Naive B cell (primary cell): ENCODE results near the gene ETFBKMT. TPM values are rescaled to one million over a fixed set of nuclear protein-coding genes. Genes with fewer than 3 reads are reported as not detected.
A peak's percentile ranks its signal among the peaks of the same experiment; 100 is the strongest.
"Not testable (repeated sequence)": the region's sequence is repeated elsewhere in the genome, so short reads cannot be mapped to it uniquely, and the experiment has no call there.

Experiments used
- ATAC-seq, 2 donors: fragments of 150-1000 bp; cut with Tn5 transposase; 2 replicates each; pipeline ENCODE4 v1.10.0; 2021; ENCODE audit warnings: low read depth in 2 of 2, mild to moderate bottlenecking in 2 of 2, moderate library complexity in 2 of 2
- DNase-seq: peaks from one replicate; pipeline ENCODE4 v3.0.0; 2022
- H3K27ac Mint-ChIP-seq, 6 donors: one replicate each; pipeline ENCODE4 v1.8.0; 2020 to 2022; ENCODE audit warnings: mild to moderate bottlenecking in 6 of 6, mixed read lengths in 6 of 6, moderate library complexity in 5 of 6, inconsistent platforms in 2 of 6
- H3K27me3 Mint-ChIP-seq, 3 donors: one replicate each; pipeline ENCODE4 v1.8.0; 2021 to 2022; ENCODE audit warnings: mixed read lengths in 3 of 3, mild to moderate bottlenecking in 1 of 3
- H3K36me3 Mint-ChIP-seq, 2 donors: one replicate each; pipeline ENCODE4 v1.8.0; 2020 to 2022; ENCODE audit warnings: mixed read lengths in 2 of 2, inconsistent platforms in 1 of 2, mild to moderate bottlenecking in 1 of 2
- H3K4me1 Mint-ChIP-seq, 3 donors: one replicate each; pipeline ENCODE4 v1.8.0; 2020 to 2022; ENCODE audit warnings: mixed read lengths in 3 of 3, inconsistent platforms in 1 of 3, mild to moderate bottlenecking in 1 of 3, moderate library complexity in 1 of 3
- H3K4me3 Mint-ChIP-seq, 8 donors: one replicate each; pipeline ENCODE4 v1.8.0; 2020 to 2022; ENCODE audit warnings: mild to moderate bottlenecking in 8 of 8, mixed read lengths in 8 of 8, moderate library complexity in 8 of 8, inconsistent platforms in 2 of 8
- H3K9me3 Mint-ChIP-seq, 7 donors: one replicate each; pipeline ENCODE4 v1.8.0; 2020 to 2022; ENCODE audit warnings: mixed read lengths in 7 of 7, mild to moderate bottlenecking in 5 of 7, inconsistent platforms in 2 of 7, moderate library complexity in 1 of 7
- polyA plus RNA-seq, 6 donors: library from polyadenylated mRNA; unstranded; fragments of 300-500 nt; fragmentation: Illumina TruSeq; gene quantifications; one replicate each; pipeline ENCODE4 v1.2.3, GENCODE V29; 2021; ENCODE audit warnings: low read depth in 6 of 6

Gene ETFBKMT
- polyA plus RNA-seq, 6 donors from 2014 or later = 0.50 to 2.7 (median 1.3) TPM

GRCh38 chr12:31669020-31669419, 9.5 kb downstream of the ETFBKMT start:
- Mint-ChIP-seq H3K27me3 (no peaks in the 10 kb centered on the region), H3K4me1 (peaks cover 1 to 8% (median 1%) of the 10 kb centered on the region in 3 donors), H3K36me3 (peaks cover 16 to 38% of the 10 kb centered on the region in 2 donors), H3K4me3 (no peak overlapping the region), H3K27ac (no peak overlapping the region), H3K9me3 (peaks cover 0 to 25% (median 12%) of the 10 kb centered on the region in 7 donors)
- DNase-seq (no peak), ATAC-seq (no peak)

GRCh38 chr12:31669582-31669981, 10.1 kb downstream of the ETFBKMT start:
- H3K27me3 Mint-ChIP-seq, ATAC-seq, DNase-seq, H3K4me3 Mint-ChIP-seq, H3K27ac Mint-ChIP-seq: not testable (repeated sequence)
- Mint-ChIP-seq H3K9me3 (peaks cover 0 to 24% (median 12%) of the 10 kb centered on the region in 7 donors), H3K4me1 (peaks cover 0 to 12% (median 0%) of the 10 kb centered on the region in 3 donors), H3K36me3 (peaks cover 16 to 42% of the 10 kb centered on the region in 2 donors)

- H3K36me3 Mint-ChIP-seq = peaks cover 16 to 47% of the 10 kb centered on the region in 2 donors
- H3K9me3 Mint-ChIP-seq = peaks cover 0 to 16% (median 9%) of the 10 kb centered on the region in 7 donors
- H3K4me3 Mint-ChIP-seq = no peak overlapping the region
- DNase-seq (no peak), ATAC-seq (no peak)
- H3K27ac Mint-ChIP-seq = peak overlapping the region in 1 of 6 donors; percentile 51
- no peaks in the 10 kb centered on the region for H3K27me3 Mint-ChIP-seq
- peaks cover 0 to 12% (median 0%) of the 10 kb centered on the region in 3 donors for H3K4me1 Mint-ChIP-seq
Measured at GRCh38 chr12:31672521-31672920, 13.0 kb downstream of the ETFBKMT start.

DNA sequence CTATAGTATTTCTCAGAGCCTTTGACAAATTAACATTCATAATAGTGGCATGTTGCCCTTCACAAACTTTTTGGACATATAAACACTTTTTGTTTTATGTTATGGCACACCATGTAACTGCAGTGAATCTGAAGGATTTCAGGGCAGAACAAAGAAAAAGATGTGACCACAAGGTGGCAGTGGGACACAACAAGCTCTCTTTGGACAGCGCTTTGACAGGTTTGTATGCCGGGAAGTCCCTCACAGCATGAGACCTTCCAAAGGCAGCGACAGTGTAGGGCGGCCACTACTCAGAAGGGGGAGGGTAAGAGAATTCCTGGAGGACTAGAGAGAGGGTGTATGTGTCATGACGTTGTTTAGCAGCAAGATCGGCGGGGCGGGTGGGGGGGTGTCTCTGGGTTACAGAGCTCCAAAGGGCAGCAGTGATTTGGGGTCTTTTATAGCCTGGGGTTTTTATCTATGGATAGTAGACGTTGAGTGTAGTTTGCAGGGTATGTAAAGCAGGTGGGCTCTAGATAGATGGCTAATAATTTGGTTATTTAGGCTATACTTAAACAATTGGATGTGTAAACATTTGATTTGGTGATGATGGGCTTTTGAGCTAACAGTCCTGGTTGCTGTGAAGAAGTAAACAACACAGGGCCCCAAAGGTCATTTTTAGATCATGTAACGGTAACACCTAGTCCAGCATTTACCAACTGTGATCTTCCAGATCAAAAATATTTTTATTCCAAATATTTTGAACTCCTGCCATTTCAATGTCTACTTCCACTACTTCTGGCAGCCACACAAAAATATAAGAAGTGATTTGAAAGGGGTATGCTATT, 22.9 kb downstream of the ETFBKMT start:
- Mint-ChIP-seq H3K9me3 (peaks cover 3 to 30% (median 17%) of the 10 kb centered on the region in 7 donors), H3K4me3 (peak overlapping the region in 6 of 8 donors; percentile 18 to 83 (median 70)), H3K27me3 (no peaks in the 10 kb centered on the region), H3K4me1 (peaks cover 13 to 31% (median 14%) of the 10 kb centered on the region in 3 donors), H3K36me3 (peaks cover 17 to 18% of the 10 kb centered on the region in 2 donors), H3K27ac (peak overlapping the region; percentile 86 to 97 (median 94))
- ATAC-seq (peak; percentile 58 to 74), DNase-seq (peak; percentile 67)

GRCh38 chr12:31685801-31686200, 26.3 kb downstream of the ETFBKMT start:
- peaks cover 4 to 42% (median 26%) of the 10 kb centered on the region in 7 donors for H3K9me3 Mint-ChIP-seq
- ATAC-seq (no peak), DNase-seq (no peak)
- H3K27ac Mint-ChIP-seq = peak overlapping the region in 4 of 6 donors; percentile 12 to 91 (median 64)
- H3K4me3 Mint-ChIP-seq = no peak overlapping the region
- H3K27me3 Mint-ChIP-seq = no peaks in the 10 kb centered on the region
- H3K36me3 Mint-ChIP-seq = peaks cover 21 to 24% of the 10 kb centered on the region in 2 donors
- H3K4me1 Mint-ChIP-seq = peaks cover 15 to 43% (median 18%) of the 10 kb centered on the region in 3 donors

DNA sequence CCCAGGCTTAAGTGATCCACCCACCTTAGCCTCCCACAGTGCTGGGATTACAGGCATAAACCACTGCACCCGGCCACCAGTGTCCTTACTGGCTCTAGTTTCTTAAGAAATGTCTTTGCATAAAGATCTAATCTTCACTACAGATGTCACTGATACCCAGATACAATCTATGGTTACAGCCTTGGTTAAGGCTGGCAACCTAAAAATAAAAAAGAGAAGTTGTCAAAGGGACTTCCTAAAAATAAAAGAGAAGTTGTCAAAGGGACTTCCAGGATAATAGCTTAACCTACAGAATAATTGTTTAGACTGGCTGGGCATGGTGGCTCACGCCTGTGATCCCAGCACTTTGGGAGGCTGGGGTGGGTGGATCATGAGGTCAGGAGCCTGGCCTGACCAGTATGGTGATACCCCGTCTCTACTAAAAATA, 27.6 kb downstream of the ETFBKMT start:
- Mint-ChIP-seq H3K36me3 (peaks cover 26 to 29% of the 10 kb centered on the region in 2 donors), H3K4me3 (peak overlapping the region; percentile 51 to 93 (median 88)), H3K27me3 (no peaks in the 10 kb centered on the region), H3K4me1 (peaks cover 13 to 37% (median 16%) of the 10 kb centered on the region in 3 donors), H3K9me3 (peaks cover 3 to 45% (median 25%) of the 10 kb centered on the region in 7 donors), H3K27ac (peak overlapping the region; percentile 91 to 98 (median 96))
- peak; percentile 78 for DNase-seq
- ATAC-seq = peak; percentile 89 to 91

- Mint-ChIP-seq H3K36me3 (peaks cover 13 to 20% of the 10 kb centered on the region in 2 donors), H3K4me1 (peaks cover 10 to 32% (median 12%) of the 10 kb centered on the region in 3 donors), H3K9me3 (peaks cover 0 to 27% (median 11%) of the 10 kb centered on the region in 7 donors)
- not testable (repeated sequence) for DNase-seq, H3K27me3 Mint-ChIP-seq, ATAC-seq, H3K27ac Mint-ChIP-seq, H3K4me3 Mint-ChIP-seq
Measured at GRCh38 chr12:31689921-31690320, 30.4 kb downstream of the ETFBKMT start.

DNA sequence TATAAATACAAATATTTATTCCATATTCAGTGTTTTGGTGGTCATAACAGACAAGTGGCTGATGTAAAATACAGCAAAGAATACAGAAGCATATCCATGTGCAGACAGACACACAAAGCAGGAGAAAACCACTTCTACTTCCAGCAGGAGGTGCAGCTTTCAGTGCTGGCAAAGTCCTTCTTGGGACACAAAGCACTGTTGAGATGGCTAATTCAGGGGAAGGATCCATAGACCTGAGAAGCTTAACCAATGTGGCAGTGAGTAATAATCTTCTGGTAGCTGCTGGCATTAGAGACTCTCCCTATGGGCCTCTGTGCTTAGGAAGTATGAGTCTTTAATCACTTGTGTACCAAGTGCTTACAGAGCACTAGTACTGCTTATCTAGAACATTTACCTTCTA, 42.6 kb downstream of the ETFBKMT start:
- Mint-ChIP-seq H3K4me1 (peaks cover 8 to 22% (median 17%) of the 10 kb centered on the region in 3 donors), H3K36me3 (peaks cover 7 to 17% of the 10 kb centered on the region in 2 donors), H3K9me3 (peaks cover 0 to 4% (median 0%) of the 10 kb centered on the region in 7 donors), H3K27me3 (no peaks in the 10 kb centered on the region), H3K4me3 (no peak overlapping the region), H3K27ac (no peak overlapping the region)
- DNase-seq (no peak), ATAC-seq (no peak)

- H3K27me3 Mint-ChIP-seq = no peaks in the 10 kb centered on the region
- ATAC-seq (no peak), DNase-seq (no peak)
- H3K36me3 Mint-ChIP-seq = peaks cover 18 to 31% of the 10 kb centered on the region in 2 donors
- H3K9me3 Mint-ChIP-seq = peaks cover 0 to 22% (median 17%) of the 10 kb centered on the region in 7 donors
- peak overlapping the region in 3 of 6 donors; percentile 54 to 75 (median 60) for H3K27ac Mint-ChIP-seq
- H3K4me3 Mint-ChIP-seq = no peak overlapping the region
- H3K4me1 Mint-ChIP-seq = peaks cover 14 to 31% (median 24%) of the 10 kb centered on the region in 3 donors
Measured at GRCh38 chr12:31705621-31706020, 46.1 kb downstream of the ETFBKMT start.

DNA sequence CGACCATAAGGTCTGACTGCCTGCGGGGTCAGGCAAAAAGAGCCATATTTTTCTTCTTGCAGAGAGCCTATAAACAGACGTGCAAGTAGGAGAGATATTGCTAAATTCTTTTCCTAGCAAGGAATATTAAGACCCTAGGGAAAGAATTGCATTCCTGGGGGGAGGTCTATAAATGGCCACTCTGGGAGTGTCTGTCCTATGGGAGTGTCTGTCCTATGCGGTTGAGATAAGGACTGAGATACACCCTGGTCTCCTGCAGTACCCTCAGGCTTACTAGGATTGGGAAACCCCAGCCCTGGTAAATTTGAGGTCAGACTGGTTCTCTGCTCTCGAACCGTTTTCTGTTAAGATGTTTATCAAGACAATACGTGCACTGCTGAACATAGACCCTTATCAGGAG, 48.6 kb downstream of the ETFBKMT start:
- H3K4me1 Mint-ChIP-seq = peaks cover 21 to 44% (median 35%) of the 10 kb centered on the region in 3 donors
- H3K27me3 Mint-ChIP-seq, ATAC-seq, H3K4me3 Mint-ChIP-seq, DNase-seq: not testable (repeated sequence)
- H3K36me3 Mint-ChIP-seq = peaks cover 18 to 23% of the 10 kb centered on the region in 2 donors
- H3K9me3 Mint-ChIP-seq = peaks cover 0 to 24% (median 17%) of the 10 kb centered on the region in 7 donors
- peak overlapping the region in 1 of 6 donors; percentile 53 for H3K27ac Mint-ChIP-seq

DNA sequence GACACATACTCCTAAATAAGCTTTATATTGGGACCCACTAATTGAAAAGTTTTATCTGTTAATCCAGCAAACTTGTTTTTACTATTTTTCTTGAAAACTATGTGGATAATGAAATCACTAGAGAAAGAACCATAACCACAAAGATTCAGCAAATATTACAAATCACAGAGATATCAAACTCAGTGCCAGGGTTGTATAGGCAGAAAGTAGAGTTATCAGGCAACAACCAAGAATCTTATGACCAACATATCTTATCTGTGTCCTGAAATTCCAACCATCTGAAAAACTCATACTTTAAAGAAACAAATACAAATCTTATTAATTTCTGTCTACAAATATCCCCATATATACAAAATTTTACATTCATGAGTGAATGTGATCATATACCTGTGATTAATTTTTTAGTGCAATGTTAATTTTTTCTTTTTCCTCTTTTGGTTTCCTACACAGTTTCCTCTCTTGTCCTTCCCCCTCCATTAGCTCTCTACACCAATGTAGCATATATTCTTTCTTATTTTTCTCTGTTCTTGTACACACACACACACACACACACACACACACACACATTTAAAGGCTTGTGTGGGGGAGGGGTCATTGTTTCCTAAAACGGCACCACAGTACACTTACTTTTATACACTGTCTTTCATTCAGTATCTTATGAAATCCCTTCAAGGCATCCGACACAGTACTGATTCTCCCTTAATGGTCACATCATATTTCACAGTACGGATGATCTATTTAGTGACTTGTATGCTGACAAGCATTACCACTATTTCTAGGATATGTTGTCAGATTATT, 50.7 kb downstream of the ETFBKMT start:
- DNase-seq (no peak), ATAC-seq (no peak)
- H3K27me3 Mint-ChIP-seq = no peaks in the 10 kb centered on the region
- peak overlapping the region in 2 of 8 donors; percentile 5 to 33 for H3K4me3 Mint-ChIP-seq
- H3K4me1 Mint-ChIP-seq = peaks cover 20 to 46% (median 38%) of the 10 kb centered on the region in 3 donors
- H3K36me3 Mint-ChIP-seq = peaks cover 18 to 23% of the 10 kb centered on the region in 2 donors
- peaks cover 0 to 24% (median 17%) of the 10 kb centered on the region in 7 donors for H3K9me3 Mint-ChIP-seq
- peak overlapping the region; percentile 14 to 90 (median 65) for H3K27ac Mint-ChIP-seq

DNA sequence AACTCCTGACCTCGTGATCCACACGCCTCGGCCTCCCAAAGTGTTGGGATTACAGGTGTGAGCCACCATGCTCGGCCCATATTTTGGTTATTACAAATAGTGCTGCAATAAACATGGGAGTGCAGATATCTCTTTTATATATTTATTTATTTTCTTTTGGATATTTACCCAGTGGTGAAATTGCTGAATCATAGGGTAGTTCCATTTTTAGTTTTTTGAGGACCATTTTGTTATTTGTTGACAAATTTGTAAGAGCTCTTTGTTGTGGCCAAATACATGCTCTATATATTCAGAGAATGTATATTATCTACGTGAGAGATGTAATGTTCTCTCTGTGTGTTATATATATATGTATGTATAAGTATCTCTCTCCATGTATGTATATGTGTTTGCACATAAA, 53.4 kb downstream of the ETFBKMT start:
- ATAC-seq (no peak), DNase-seq (no peak)
- Mint-ChIP-seq H3K4me1 (peaks cover 30 to 54% (median 49%) of the 10 kb centered on the region in 3 donors), H3K4me3 (no peak overlapping the region), H3K9me3 (peaks cover 1 to 25% (median 16%) of the 10 kb centered on the region in 7 donors), H3K36me3 (peaks cover 11 to 28% of the 10 kb centered on the region in 2 donors), H3K27me3 (no peaks in the 10 kb centered on the region), H3K27ac (peak overlapping the region in 1 of 6 donors; percentile 4)
